Mammary epithelial cell (primary cell): ENCODE measurements around the gene SYTL1.

Experiments
- EZH2 ChIP-seq: IDR thresholded peaks from 2 replicates; pipeline ENCODE4 v1.6.1; 2012; ENCODE audit warnings: low read length, inconsistent platforms, borderline replicate concordance
- TF ChIP-seq, protein P1 (sequence below), 2 donors: IDR thresholded peaks in 1 of 2; conservative IDR thresholded peaks in 1 of 2; 2 replicates each; pipeline ENCODE4 v1.5.1; 2011 to 2012; ENCODE audit warnings: inconsistent platforms in 2 of 2, low read length in 2 of 2, mild to moderate bottlenecking in 2 of 2, control low read depth in 1 of 2, low read depth in 1 of 2; ENCODE audit not compliant: insufficient read depth in 1 of 2; ENCODE audit errors: extremely low read depth in 1 of 2

DNA sequence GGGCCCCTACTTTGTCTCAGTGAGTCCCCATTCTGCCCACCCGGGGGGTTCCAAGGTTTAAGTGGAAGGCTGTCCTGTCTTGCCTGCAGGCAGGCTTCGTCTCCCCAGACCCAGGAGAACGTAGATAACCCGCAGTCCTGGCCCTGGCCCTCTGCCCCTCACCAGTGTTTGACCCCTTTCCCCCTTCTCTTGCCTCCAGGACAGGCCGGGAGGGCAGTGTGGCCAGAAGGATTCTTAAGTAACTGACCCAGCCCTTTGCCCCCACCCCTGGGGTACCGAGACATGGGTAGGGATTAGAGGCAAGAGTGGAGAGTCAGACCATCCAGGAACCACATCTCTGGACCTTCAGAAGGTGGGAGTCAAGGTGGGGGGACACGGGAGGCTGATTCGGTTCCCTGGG lies 11.0 kb upstream of the SYTL1 start:
- TF ChIP-seq, protein P1, sequence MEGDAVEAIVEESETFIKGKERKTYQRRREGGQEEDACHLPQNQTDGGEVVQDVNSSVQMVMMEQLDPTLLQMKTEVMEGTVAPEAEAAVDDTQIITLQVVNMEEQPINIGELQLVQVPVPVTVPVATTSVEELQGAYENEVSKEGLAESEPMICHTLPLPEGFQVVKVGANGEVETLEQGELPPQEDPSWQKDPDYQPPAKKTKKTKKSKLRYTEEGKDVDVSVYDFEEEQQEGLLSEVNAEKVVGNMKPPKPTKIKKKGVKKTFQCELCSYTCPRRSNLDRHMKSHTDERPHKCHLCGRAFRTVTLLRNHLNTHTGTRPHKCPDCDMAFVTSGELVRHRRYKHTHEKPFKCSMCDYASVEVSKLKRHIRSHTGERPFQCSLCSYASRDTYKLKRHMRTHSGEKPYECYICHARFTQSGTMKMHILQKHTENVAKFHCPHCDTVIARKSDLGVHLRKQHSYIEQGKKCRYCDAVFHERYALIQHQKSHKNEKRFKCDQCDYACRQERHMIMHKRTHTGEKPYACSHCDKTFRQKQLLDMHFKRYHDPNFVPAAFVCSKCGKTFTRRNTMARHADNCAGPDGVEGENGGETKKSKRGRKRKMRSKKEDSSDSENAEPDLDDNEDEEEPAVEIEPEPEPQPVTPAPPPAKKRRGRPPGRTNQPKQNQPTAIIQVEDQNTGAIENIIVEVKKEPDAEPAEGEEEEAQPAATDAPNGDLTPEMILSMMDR (conservative IDR thresholded peaks at IDR 0.05 in 1 of 2, IDR thresholded peaks at IDR 0.05 in 1 of 2; ENCODE audit: extremely low read depth in 1 of 2, insufficient read depth in 1 of 2, low read depth in 1 of 2, low read length in 2 of 2) = no peak
- TF ChIP-seq EZH2 = no peak
